Measurements from ENCODE around the gene CELSR1.

DNA sequence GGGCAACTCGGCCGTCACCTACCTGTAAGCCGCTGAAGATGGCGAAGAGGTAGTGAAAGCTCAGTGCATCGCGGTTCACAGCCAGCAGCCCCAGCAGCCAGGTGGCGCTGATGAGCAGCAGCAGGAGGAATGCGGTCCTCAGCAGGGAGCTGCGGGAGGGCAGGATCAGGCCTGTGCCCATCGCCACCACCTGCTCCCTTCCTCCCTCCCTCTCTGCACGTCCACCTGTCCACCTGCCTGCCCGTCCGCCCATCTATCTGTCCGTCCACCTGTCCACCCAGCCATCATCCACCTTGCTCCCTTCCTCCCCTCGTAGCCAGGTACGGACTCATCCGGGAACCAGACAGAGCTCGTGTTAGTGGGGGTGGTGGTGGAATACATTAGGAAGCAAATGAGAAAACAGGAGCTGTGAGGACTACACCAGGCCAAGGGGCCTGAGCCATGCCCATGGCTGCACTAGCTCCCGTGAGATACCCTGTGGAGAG lies 169.7 kb downstream of the CELSR1 start:
- TF ChIP-seq, protein P1, sequence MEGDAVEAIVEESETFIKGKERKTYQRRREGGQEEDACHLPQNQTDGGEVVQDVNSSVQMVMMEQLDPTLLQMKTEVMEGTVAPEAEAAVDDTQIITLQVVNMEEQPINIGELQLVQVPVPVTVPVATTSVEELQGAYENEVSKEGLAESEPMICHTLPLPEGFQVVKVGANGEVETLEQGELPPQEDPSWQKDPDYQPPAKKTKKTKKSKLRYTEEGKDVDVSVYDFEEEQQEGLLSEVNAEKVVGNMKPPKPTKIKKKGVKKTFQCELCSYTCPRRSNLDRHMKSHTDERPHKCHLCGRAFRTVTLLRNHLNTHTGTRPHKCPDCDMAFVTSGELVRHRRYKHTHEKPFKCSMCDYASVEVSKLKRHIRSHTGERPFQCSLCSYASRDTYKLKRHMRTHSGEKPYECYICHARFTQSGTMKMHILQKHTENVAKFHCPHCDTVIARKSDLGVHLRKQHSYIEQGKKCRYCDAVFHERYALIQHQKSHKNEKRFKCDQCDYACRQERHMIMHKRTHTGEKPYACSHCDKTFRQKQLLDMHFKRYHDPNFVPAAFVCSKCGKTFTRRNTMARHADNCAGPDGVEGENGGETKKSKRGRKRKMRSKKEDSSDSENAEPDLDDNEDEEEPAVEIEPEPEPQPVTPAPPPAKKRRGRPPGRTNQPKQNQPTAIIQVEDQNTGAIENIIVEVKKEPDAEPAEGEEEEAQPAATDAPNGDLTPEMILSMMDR (conservative IDR thresholded peaks at IDR 0.05): peak; percentile 95
- no peak for TF ChIP-seq EZH2 (IDR thresholded peaks at IDR 0.05; ENCODE audit: low read depth)
